GDM1 (cell line): Measurements from ENCODE around the gene TMEM97.
A peak's percentile ranks its signal among the peaks of the same experiment; 100 is the strongest.

Experiments used
- DNase-seq: peaks from one replicate; lab custom pipeline; 2025; lab: John Stamatoyannopoulos, UW

TMEM97 gene

DNA sequence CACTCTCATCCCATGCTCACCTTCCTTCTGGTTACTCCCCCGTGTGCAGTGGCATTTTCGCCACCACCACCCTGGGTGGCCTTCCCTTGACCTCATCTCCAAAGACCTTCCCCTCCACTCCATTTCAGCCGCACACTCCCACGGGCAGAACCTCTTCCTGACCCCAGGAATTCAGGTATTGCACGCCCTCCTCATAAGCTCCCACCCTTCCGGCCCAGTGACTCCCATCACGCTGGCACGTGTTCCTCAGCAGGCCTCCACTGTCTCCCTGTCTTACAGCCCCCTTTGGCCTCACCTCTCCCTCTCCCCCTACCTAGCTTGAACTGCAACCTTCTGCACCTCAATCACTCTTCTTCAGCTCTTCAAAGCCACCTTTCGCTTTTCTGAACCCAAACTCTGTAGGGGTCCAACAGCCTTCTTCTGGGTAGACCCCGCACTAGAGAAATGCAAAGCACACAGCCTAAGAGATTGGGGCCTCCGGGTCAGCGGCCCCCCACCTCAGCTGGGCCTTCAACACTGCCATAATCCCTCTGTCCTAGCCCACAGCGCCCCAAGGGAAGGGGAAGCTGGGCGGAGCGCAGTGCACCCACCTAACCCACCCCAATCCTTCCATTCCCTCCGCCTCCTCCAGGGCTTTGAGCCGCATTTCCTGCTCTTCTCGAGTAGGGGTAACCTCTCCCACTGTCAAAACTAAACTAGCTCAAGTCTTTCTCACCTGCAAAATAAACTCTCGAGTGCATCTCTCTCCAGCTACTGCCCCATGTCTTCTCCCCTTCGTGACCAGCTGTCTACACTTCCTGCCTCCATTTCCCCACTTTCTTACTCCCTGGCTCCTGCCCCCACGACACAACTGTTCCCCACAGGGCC is 1.7 kb upstream of the TMEM97 start:
- no peak for DNase-seq

DNA sequence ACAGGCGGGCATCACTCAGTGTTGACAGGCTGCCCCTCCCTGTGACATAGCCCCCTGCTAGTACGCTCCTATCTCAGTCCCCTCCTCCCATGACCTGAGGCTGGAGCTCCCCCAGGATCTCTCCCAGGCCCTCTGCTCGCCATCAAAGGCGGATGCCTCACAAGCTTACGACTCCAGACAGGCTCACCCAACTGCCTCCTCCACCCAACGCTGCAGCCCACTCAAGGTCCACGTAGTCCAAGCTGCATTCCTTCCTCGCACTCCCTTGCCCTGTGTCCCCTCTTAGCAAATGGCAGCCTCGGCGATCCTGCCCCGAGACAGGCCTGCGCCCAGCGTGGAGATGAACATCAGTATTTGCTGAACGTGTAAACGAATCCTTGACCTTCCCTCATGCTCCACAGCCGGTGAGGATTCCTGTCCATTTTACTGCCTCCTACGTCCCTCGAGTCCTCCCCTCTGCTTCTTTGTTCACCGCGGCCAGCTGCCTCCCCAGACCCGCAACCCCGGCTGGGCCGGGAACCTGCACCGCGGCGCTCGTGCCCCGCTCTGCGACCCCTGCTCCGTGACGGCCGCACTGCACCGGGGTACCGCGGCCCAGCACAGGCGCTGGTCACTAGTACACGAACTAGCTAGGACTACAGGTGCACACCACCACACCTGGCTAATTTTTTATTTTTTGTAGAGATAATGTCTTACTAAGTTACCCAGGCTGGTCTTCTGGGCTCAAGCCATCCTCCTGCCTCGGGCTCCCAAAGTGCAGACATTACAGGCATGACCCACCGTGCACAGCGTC is 838 bp upstream of the TMEM97 start:
- no peak for DNase-seq

DNA sequence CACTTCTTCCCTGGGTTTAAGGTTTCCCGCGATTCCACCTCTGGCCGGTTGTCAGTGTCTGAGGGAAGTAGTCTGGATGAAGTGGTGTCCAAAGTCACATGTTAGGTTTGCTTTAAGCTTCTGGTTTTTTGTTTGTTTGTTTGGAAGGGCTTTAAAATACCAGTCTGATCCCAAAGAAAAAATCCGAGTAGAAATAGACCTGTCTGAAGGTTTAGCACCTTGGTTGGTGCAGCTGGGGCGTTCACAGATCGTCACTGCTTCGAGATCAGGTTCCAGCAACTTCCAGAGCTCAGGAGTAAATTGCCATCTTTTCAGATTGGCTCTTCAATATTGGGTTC is 567 bp downstream of the TMEM97 start:
- no peak for DNase-seq

DNA sequence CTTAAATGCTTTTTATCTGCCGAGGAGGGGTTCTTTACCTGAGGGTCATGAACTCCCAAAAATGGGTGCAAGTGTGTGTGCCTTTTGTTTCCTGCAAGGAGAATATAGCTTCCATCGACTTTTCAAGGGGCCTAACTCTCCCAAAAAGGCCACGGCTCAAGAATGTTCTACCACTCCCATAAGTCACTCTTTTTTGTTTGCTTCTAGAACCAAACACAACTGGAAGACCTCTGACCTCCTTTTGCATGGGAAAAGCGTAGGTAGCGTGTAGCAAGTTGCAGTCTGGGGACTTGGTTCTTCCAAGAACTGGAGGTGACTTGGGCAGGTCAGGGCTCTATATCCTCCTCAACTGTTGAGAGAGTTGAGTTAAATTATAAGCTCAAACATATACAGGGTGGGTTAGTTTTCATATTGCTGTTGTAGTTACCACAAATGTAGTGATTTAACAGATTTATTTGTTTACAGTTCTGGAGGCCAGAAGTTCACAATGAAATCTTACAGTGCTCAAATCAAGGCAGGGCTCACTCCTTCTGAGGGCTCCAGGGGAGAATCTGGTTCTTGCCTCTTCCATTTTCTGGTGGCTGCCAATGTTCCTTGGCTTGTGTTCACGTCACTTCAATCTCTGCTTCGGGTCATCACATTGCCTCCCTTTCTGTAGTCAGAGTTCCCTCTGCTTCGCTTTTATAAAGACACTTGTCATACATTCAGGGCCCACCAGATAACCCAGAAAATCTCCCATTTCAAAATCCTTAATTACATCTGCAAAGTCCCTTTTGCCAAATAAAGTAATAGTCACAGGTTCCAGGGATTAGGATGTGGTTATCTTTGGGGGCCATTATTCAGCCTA is 1.4 kb downstream of the TMEM97 start:
- DNase-seq = no peak

DNA sequence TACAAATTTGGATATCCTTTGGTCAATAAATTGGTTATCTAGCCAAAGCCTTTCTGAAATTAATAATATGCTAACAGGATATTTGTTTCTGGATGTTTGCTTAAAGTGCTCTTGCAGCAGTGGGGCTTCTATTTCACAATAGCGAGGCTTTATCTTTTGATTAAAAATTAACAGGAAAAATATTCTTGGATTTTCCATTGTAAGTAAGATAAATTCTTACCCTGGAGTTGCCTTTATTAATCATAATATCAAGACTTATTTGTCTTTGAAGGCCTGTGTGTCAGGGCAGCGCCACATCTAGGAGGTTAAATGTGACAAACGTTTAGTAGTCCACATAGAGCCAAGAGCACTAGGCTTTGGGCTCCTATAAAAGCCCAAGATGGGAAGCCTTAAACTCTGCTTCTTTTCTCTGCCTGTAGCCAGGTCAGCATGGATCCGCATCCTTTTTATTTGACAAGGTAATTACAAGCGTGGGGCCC is 5.3 kb downstream of the TMEM97 start:
- DNase-seq = no peak

DNA sequence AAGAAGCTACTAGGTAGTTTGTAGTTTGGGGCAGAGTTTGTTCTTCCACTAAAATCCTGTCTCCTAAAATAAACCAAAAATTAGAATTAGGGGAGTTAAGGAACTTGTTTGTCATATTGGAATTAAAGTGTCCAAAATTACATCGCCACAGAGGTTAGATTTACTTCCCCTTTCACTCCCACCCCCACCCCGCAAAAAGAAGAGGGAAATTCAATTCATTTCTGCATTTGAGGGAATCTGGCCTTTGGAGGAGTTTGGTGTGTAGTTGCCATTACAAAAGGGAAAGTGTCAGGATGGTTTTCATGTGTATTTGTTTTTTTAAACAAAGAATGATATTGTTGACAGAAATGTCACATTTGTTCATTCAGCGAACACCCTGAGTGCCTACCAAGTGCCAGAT is 5.8 kb downstream of the TMEM97 start:
- DNase-seq = no peak

DNA sequence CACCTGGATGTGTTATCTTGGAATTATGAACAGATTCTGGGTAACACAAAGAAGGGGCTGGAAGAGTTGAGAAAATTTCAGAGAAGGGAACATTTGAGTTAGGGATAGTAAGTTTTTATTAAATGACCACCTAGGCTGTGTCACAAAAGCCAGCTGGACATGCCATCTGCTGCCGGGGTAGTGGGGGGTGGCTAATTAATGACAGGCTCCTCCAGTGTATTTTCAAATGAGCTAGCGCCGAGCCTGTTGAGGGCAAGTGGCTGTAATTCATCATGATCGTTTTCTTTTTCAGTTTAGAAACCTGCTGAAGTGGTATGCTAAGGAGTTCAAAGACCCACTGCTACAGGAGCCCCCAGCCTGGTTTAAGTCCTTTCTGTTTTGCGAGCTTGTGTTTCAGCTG is 6.2 kb downstream of the TMEM97 start:
- no peak for DNase-seq

DNA sequence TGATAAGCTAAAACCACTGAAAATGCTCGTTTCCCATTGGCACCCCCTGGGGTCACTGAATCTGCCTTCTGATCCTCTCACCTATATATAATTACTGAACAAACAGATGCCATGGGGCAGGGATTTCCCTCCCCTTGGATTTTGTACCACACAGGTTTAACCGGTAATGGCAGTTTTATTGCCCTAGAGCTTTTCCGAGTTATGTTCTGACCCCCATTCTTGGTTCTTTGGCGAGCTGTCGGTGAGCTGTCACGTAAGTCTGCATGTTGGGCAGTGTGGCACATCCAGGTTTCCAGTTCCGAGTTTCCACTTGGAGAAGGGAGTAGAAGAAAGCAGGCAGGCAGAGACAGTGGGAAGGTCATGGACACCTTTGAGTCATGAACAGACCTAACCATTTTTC is 7.1 kb downstream of the TMEM97 start:
- no peak for DNase-seq

DNA sequence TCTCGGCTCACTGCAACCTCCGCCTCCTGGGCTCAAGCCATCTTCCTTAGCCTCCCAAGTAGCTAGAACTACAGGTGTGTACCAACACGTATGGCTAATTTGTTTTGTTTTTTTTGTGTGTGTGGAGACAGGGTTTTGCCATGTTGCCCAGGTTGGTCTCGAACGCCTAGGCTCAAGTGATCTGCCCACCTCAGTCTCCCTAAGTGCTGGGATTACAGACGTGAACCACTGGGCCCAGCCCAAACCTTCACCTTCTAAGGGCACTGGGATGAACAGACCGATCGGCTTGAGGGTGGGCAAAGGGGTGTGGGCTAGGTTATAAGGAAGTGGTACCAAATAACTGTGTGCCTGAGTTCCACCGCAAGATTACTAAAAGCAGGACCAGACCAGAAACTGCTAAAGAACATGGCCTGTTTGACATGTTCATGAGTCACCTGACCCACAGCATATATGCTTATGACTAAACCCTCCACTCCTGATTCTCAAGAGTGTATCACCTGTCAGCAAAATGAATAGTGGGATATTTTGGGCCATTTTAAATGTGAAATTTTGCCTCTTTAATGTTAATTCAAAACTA is 8.1 kb downstream of the TMEM97 start:
- DNase-seq = no peak

DNA sequence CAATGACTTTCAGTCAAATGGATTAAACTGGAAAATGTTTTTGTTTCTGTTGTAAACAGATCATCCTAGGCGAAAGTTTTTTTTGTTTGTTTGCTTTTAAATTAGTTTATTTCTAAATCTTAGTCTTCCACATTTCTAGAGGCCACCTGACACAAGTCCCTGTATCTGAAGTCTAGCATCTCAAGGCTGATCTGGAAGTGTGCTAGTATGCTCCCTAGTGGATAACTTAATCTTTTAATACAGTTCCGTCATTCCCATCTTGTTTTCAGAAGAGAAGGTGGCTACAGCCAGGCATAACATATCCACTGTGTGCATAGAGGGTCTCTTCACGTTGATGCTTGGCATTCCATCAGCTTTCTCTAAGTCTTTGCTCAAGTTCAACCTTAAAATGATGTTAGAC is 8.7 kb downstream of the TMEM97 start:
- DNase-seq = no peak

DNA sequence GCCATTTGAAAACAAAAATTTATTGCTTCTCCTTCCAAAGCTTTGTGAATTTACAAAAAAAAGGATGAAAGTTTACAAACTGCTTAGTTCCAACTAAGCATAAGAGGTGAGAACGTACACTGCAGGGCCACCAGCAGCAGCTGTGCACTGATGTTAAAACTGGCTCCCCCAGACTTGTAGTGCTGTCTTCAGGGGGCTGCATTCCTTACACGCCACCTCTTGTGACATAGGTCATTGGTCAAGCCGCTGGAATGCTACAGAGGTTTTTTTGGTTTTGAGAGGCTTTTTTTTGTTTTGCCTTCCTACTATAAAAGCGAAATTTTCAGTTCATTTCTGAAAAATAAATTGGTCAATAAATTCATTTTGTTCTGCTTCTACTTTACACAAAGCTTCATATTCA is 9.3 kb downstream of the TMEM97 start:
- no peak for DNase-seq

DNA sequence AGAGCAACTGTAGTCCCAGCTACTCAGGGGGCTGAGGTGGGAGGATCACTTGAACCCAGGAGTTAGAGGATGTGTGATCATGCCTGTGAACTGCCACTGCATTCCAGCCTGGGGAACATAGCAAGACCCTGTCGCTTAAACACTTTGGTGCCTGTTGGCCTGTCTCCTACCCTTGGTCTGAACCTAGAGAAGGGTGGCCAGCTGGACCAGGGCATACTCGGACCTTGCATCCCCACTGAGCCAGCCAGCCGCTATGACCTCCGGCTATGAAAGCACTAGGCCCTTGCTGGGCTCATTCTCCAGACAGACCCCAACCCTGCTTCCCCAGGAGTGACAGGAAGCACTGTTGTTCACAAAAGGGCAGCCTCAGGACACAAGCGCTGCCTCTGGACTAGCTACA is 11.7 kb downstream of the TMEM97 start:
- no peak for DNase-seq

DNA sequence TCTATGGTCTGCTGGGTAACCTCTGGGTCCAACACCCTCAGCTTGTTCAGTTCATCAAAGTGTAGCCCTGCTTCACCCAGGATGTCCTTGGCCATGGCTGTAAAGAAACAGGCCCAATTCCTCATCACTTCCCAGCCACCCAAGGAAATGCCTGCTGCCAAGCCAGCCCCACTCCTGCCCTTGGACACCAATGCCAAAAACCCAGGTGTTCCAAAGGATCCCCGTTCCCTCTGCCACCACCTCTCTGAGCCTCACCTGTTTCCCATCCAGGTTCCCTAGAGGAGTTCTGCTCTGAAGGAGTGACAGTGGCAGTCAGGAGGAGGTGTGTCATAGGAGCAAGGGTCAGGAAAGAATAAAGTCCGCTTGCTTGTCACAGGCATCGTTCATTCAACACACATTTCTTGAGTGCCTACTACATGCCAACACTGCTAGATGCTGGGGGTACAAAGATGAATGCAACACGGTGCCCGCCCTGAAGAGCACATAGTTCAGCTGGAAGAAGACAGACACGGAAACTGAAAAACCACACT is 13.0 kb downstream of the TMEM97 start:
- no peak for DNase-seq

DNA sequence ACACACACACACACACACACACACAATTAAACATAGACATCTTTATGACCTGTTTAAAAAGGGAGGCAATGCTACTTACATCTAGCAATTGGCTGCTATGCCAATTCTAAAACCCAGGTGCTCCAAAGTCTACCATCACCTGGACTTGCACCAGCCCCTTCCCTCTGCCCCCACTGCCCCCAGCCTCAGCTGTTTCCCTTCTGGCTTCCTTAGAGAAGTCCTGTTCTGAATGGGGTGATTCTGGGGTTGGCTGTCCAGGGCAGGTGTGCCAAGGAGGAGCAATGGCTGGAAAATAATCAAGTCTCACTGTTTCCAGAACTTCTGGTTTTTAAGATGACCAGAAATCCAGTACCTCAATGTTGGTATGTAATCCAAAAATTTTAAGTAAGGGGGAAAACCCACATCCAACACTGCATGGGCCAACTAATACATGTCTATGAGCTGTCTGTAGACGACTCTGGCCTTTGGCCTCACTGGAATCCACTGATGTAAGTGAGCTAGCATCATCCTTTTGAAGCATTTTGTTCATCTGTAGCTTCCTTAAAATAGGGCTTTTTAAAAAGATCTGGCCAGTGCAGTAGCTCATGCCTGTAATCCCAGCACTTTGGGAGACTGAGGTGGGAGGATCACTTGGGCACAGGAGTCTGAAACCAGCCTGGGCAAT is 14.2 kb downstream of the TMEM97 start:
- DNase-seq = no peak

DNA sequence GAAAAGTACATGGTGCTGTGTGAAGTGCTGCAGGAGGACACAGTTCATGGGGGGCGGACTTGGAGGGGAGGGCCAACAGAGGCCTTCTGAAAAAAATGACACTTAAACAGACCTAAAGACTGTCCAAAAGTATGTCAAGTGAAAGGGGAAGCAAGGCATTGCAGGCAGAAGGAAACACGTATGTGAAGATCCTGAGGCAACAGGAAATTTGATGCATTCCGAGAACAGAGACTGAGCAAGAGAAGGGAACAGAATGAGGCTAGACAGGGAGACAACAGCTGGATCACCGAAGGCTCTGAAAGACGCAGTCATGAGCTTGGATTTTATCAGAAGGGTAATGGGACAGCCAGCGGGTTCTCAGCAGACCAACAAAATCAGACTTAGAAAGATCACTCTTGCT is 15.2 kb downstream of the TMEM97 start:
- DNase-seq = no peak

DNA sequence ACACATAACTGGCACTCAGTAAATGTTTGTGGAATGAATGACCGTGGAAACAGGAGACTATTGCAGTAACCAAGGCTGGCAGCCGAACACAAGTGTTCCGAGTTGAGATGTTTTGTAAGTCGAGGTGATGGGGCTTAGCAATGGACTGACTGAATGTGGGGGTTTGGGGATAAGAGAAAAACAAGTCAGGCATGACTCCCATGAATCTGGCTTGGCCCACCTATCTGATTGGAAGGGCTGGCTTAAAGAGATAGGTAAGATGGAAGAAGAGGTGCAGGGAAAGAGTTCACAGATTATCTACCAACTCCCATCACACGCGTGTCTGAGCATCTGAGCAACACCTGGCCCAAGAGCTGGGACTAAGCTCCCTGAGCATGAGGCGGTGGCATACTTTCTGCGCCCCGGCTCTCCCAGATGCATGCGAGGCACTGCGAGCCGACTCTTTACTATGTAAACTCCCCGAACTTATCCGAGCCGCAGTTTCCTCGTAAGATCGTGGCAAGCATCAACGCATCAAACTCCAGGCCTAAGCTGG is 15.7 kb downstream of the TMEM97 start:
- no peak for DNase-seq

DNA sequence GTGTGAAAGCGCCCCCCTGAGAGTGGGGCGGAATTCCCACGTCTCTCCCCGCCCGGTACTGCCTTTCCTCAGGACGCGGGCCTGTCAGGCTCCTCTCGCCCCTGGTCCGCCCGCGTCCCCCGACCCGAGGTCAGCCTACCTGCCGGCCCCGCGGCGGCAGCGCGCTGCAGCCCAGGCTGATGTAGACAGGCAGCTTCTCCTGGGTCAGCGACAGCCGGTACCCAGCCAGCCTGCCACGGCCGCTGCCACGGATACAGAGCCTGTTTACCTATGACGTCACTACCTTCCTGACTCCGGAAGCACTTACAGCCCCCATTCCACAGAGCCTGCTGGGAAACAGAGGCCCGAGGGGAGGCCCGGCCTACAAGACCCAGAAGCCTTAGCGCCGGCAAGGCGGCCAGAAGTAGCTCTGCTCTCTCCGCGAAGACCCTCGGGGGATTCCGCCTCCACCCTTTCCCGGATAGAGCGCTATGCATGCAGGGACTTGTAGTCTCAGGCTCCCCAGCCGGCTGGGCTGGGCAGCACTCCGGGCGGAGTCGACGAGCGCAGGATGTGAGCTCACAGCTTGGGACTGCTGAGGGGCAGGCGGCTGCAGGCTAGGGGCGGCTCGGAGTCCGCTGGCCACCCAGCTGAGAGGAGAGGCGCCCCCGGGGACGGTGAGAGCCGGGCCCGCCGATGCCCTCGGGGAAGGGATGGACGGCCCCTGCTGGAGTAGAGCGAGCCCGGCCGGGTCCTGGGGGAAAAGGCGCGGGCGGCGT is 16.4 kb downstream of the TMEM97 start, which contains the start of the genes IFT20 and TNFAIP1:
Gene IFT20 (minus strand): TSS at position 272 of the 758 bp plus-strand sequence. CDS start 3,487 bp downstream, outside the sequence.
Gene TNFAIP1 (plus strand): TSS at position 561 of the 758 bp plus-strand sequence. CDS start 3,761 bp downstream, outside the sequence.
- DNase-seq = peak; percentile 98

DNA sequence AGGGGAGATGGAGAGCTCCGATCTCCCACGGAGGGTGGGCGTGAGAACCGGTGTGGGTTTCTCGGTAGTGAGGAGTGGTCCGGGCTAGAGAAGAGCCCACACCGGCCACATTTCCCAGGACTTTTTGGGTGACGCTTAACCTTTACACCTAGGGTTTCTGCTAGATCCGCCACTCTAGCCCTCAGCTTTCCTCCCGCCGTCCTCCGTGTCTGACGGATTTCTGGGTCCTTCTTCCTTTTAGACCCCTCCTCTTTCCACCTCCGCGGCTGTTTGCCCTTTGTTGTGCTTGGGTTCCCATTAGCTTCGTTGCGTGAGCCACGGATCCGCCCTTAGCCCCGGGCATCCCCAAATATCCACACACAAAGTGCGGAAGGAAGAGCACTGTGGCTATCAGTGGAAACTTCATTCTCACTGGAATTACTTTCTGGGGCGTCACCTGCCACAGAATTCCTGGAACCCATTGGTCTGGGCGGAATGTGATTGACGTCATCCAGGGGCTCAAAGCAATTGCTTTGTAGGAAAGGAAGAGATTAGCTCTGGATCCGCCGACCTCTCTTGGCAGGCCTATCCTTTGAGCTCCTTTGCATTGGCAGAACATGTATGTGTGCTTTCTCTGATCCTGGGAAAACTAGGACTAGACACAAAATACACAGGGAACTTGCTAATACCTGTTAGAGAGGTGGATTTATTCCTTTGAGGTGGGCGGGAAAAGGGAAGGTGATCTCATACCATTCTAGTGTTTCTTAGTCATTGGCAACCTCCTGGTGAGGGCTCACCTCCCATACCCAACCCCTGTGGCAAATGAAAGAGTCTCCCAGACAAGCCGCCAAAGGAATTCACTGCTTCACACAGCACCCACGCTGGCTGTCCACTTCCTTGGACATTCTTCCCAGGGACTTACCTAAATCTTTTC is 17.2 kb downstream of the TMEM97 start:
- DNase-seq = no peak
